HepG2 (cell line): Measurements from ENCODE around the gene NEDD8. TPM values are rescaled to one million over a fixed set of nuclear protein-coding genes. Genes with fewer than 3 reads are reported as not detected.

Experiments used
- ATAC-seq: fragments of 200-7000 bp; cut with Tn5 transposase; 3 replicates; pipeline ENCODE4 v1.9.1; 2020; ENCODE audit warnings: mild to moderate bottlenecking, moderate library complexity
- BruUV-seq: library from RNA; stranded (reverse); fragments of 400-500 nt; replicated peaks from 2 replicates; lab custom pipeline; 2021; lab: Mats Ljungman, UMichigan
- CTCF ChIA-PET: fragments of 300-600 bp; formaldehyde crosslinking; extraction: SDS; loops from one replicate; lab custom pipeline; 2021; ENCODE audit warnings: low total read pairs, inconsistent platforms, low intra/inter-chr PET ratio; lab: Yijun Ruan, JAX
- POLR2A ChIA-PET: fragments of 350-600 bp; sonication (Branson Sonifier 250); formaldehyde crosslinking; loops from one replicate; lab custom pipeline; 2020; ENCODE audit warnings: antibody characterized with exemption, inconsistent platforms; lab: Yijun Ruan, JAX
- DNase-seq: peaks from one replicate; pipeline ENCODE4 v3.0.0-alpha.2; 2015; ENCODE audit warnings: low spot score
- FAIRE-seq: peaks from 3 replicates; lab custom pipeline; 2011; peaks lifted over from hg19 to GRCh38; lab: Jason Lieb, UNC
- H2AFZ ChIP-seq: one replicate; pipeline ENCODE4 v1.6.1; 2011; ENCODE audit warnings: low read length, inconsistent platforms
- H3K27ac ChIP-seq: fragments of 300-600 bp; 3 replicates; pipeline ENCODE4 v1.8.0; 2011; ENCODE audit warnings: mixed run types, mild to moderate bottlenecking, mixed read lengths, low read length, inconsistent platforms; ENCODE audit not compliant: insufficient read depth; ENCODE audit errors: extremely low read length
- H3K27me3 ChIP-seq, 2 experiments: fragments of 200-600 bp in 1 of 2; 2 replicates in 1 of 2; 3 replicates in 1 of 2; pipeline versions ENCODE4 v1.6.0 to v1.8.0; 2011; ENCODE audit warnings: low read length in 2 of 2, mild to moderate bottlenecking in 2 of 2, moderate library complexity in 2 of 2, inconsistent platforms in 1 of 2; ENCODE audit not compliant: insufficient read depth in 2 of 2, control insufficient read depth in 1 of 2
- H3K36me3 ChIP-seq, 2 experiments: fragments of 200-600 bp in 1 of 2; replicated peaks in 1 of 2; 2 replicates in 1 of 2; 3 replicates in 1 of 2; pipeline versions ENCODE4 v1.5.1 to v1.8.0; 2011; ENCODE audit warnings: low read length in 2 of 2, inconsistent platforms in 1 of 2; ENCODE audit not compliant: insufficient read depth in 2 of 2, control insufficient read depth in 1 of 2
- H3K4me1 ChIP-seq: 2 replicates; pipeline ENCODE4 v1.5.1; 2012; ENCODE audit warnings: low read length, inconsistent platforms; ENCODE audit not compliant: insufficient read depth
- H3K4me2 ChIP-seq: 2 replicates; pipeline ENCODE4 v1.6.0; 2011; ENCODE audit warnings: low read depth, low read length, inconsistent platforms
- H3K4me3 ChIP-seq, 3 experiments: fragments of 200-600 bp in 1 of 3; sonication (generic), shearing (Covaris generic) in 1 of 3; replicated peaks in 1 of 3; 2 replicates each; pipeline ENCODE4 v1.5.1; 2011 to 2016; ENCODE audit warnings: low read length in 3 of 3, inconsistent platforms in 2 of 3, low read depth in 2 of 3, mild to moderate bottlenecking in 2 of 3, control low read depth in 1 of 3, mixed read lengths in 1 of 3; ENCODE audit not compliant: insufficient read depth in 1 of 3
- H3K79me2 ChIP-seq: one replicate; pipeline ENCODE4 v1.6.1; 2011; ENCODE audit warnings: low read length, inconsistent platforms; ENCODE audit not compliant: insufficient read depth
- H3K9ac ChIP-seq: 2 replicates; pipeline ENCODE4 v1.6.0; 2011; ENCODE audit warnings: mild to moderate bottlenecking, low read depth, low read length, inconsistent platforms; ENCODE audit not compliant: insufficient read depth
- H3K9me3 ChIP-seq: 2 replicates; pipeline ENCODE4 v1.5.1; 2012; ENCODE audit warnings: mild to moderate bottlenecking, low read length
- H4K20me1 ChIP-seq: 2 replicates; pipeline ENCODE4 v1.6.0; 2011; ENCODE audit warnings: inconsistent platforms, mild to moderate bottlenecking, low read length, moderate library complexity; ENCODE audit not compliant: insufficient read depth
- ATF7 ChIP-seq, 2 experiments: fragments of 450-650 bp in 1 of 2; sonication (generic) in 1 of 2; formaldehyde crosslinking in 1 of 2; IDR thresholded peaks; 2 replicates each; pipeline versions ENCODE4 v1.4.0 to v1.6.1; 2016 to 2020; ENCODE audit warnings: antibody characterized with exemption in 1 of 2, mild to moderate bottlenecking in 1 of 2, missing genetic modification reagents in 1 of 2
- IRX3 ChIP-seq: sonication (generic); formaldehyde crosslinking; IDR thresholded peaks from 2 replicates; pipeline ENCODE4 v1.8.1; 2023; ENCODE audit warnings: mild to moderate bottlenecking, low read depth, missing genetic modification reagents, borderline replicate concordance
- NFATC3 ChIP-seq: sonication (generic); formaldehyde crosslinking; IDR thresholded peaks from 2 replicates; pipeline ENCODE4 v1.5.1; 2020; ENCODE audit warnings: mild to moderate bottlenecking, missing genetic modification reagents
- PITX1 ChIP-seq: sonication (generic); formaldehyde crosslinking; IDR thresholded peaks from 2 replicates; pipeline ENCODE4 v1.5.1; 2020; ENCODE audit warnings: mild to moderate bottlenecking, missing genetic modification reagents
- TBX3 ChIP-seq: fragments of 450-650 bp; IDR thresholded peaks from 2 replicates; pipeline ENCODE4 v1.6.1; 2017; ENCODE audit warnings: antibody characterized with exemption, mild to moderate bottlenecking, inconsistent platforms, borderline replicate concordance
- UBTF ChIP-seq: sonication (generic); formaldehyde crosslinking; IDR thresholded peaks from 2 replicates; pipeline ENCODE4 v1.4.0; 2020; ENCODE audit warnings: mild to moderate bottlenecking, missing genetic modification reagents
- ZC3H4 ChIP-seq: sonication (generic); formaldehyde crosslinking; IDR thresholded peaks from 2 replicates; pipeline ENCODE4 v1.4.0; 2020; ENCODE audit warnings: missing genetic modification reagents, borderline replicate concordance
- ZFP1 ChIP-seq: IDR thresholded peaks from 2 replicates; pipeline ENCODE4 v1.6.1; 2016
- ZNF280B ChIP-seq: sonication (generic); formaldehyde crosslinking; IDR thresholded peaks from 2 replicates; pipeline ENCODE4 v1.5.0; 2020; ENCODE audit warnings: missing genetic modification reagents, mild to moderate bottlenecking, borderline replicate concordance
- ZNF605 ChIP-seq: sonication (generic); formaldehyde crosslinking; IDR thresholded peaks from 2 replicates; pipeline ENCODE4 v1.8.0; 2022; ENCODE audit warnings: mild to moderate bottlenecking, missing genetic modification reagents
- ZNF737 ChIP-seq: sonication (generic); formaldehyde crosslinking; IDR thresholded peaks from 2 replicates; pipeline ENCODE4 v1.5.0; 2020; ENCODE audit warnings: missing genetic modification reagents, mild to moderate bottlenecking, borderline replicate concordance
- WGBS: methylation state at CpG from one replicate; pipeline ENCODE4 v1.1.6; 2017; ENCODE audit warnings: low lambda C conversion rate; 5-methylcytosine and 5-hydroxymethylcytosine counted together
- in situ Hi-C: cut with HindIII; loops from 2 replicates; pipeline ENCODE4 v1.10.0; 2017; ENCODE audit warnings: low pct_unique_long_range_greater_than_20kb; ENCODE audit not compliant: extremely low pct_ligation_motif_present
- intact Hi-C: fragments of 100-400 bp; cut with micrococcal nuclease; formaldehyde crosslinking; loops from one replicate; pipeline ENCODE4 v1.10.0; 2022; ENCODE audit not compliant: unreplicated experiment
- polyA plus RNA-seq, 8 experiments: library from polyadenylated mRNA; depleted of rRNA in 3 of 8; stranded (reverse) in 7 of 8; unstranded in 1 of 8; fragments of >200 nt; fragmentation: Illumina TruSeq in 4 of 8; extraction: Trizol in 4 of 8; gene quantifications; 2 replicates each; pipeline versions ENCODE4 v1.2.1 to v1.2.3, GENCODE V29; 2011 to 2016; ENCODE audit warnings: low read depth in 4 of 8, missing spikeins in 1 of 8, mixed read lengths in 1 of 8; ENCODE audit not compliant: insufficient read depth in 1 of 8
- total RNA-seq, 5 experiments: library from RNA; depleted of rRNA; stranded (reverse); fragments of >200 nt; fragmentation: Illumina TruSeq; extraction: Trizol; gene quantifications; 2 replicates each; pipeline ENCODE4 v1.2.3, GENCODE V29; 2016; ENCODE audit warnings: low read depth in 1 of 5

The NEDD8 gene
- total and polyA plus RNA-seq, 2 of the 13 experiments (the other 11 are each of a cell fraction or from before 2014, with no cell fraction given), result 535 to 713 TPM

GRCh38 chr14:24266344-24267244, 34.4 kb upstream of the NEDD8 start:
- H3K27ac ChIP-seq, result no peak overlapping the region
- ChIA-PET POLR2A (interaction anchor here (3.7 to 16.5 kb wide), 3 partner anchors 10 to 26 kb away, joined by 23 to 435 read pairs (median 254); partner anchors contain the start of genes TGM1 and TINF2), CTCF (no interaction called here)
- ATAC-seq (no peak), FAIRE-seq (no peak), DNase-seq (no peak)
- H3K9ac ChIP-seq, result no peak overlapping the region
- H3K79me2 ChIP-seq, result peaks cover under 1% of the 10 kb centered on the region
- H3K4me1 ChIP-seq, result peaks cover 9% of the 10 kb centered on the region
- WGBS, result 92% methylated on average over 18 of the region's 18 CpGs
- H4K20me1 ChIP-seq, result no peaks in the 10 kb centered on the region
- no peak overlapping the region for H3K4me3 ChIP-seq
- no peak overlapping the region for H3K4me2 ChIP-seq
- BruUV-seq, result no TSS peak
- H3K36me3 ChIP-seq, result peaks cover 19 to 38% of the 10 kb centered on the region in 2 experiments; a peak in 4 of 5 replicates
- no peaks in the 10 kb centered on the region for H3K9me3 ChIP-seq
- intact Hi-C loops, result no loop called here
- H2AFZ ChIP-seq, result no peak overlapping the region
- in situ Hi-C loops, result no loop called here
- H3K27me3 ChIP-seq, result no peaks in the 10 kb centered on the region; a peak in 1 of 5 replicates
- no peak for TF ChIP-seq PITX1
- TF ChIP-seq ZFP1 (CRISPR knock-in tag), result no peak
- no peak for TF ChIP-seq ZC3H4
- no peak for TF ChIP-seq NFATC3 (CRISPR knock-in tag)
- TF ChIP-seq ATF7 (IDR thresholded peaks at IDR 0.05), result no peak
- TF ChIP-seq ATF7 (CRISPR knock-in tag; IDR thresholded peaks at IDR 0.05), result no peak
- no peak for TF ChIP-seq TBX3
- TF ChIP-seq ZNF605 (CRISPR knock-in tag), result no peak
- TF ChIP-seq UBTF (CRISPR knock-in tag), result no peak
- no peak for TF ChIP-seq ZNF737 (CRISPR knock-in tag)
- TF ChIP-seq ZNF280B (CRISPR knock-in tag), result peak; percentile 16; the same call in 1 of the 2 replicates
- TF ChIP-seq IRX3, result no peak
